Keratinocyte (primary cell): ENCODE results near the gene GOLGA5. TPM values are rescaled to one million over a fixed set of nuclear protein-coding genes. Genes with fewer than 3 reads are reported as not detected.

Experiments used
- DNase-seq: peaks from one replicate; pipeline ENCODE4 v3.0.0-alpha.2; 2011; ENCODE audit warnings: low read depth, missing footprints, low spot score
- FAIRE-seq: peaks from 2 replicates; lab custom pipeline; 2011; peaks lifted over from hg19 to GRCh38; lab: Jason Lieb, UNC
- H2AFZ ChIP-seq: 2 replicates; pipeline ENCODE4 v1.6.0; 2012; ENCODE audit warnings: low read length, control low read depth, inconsistent platforms; ENCODE audit not compliant: control insufficient read depth
- H3K27ac ChIP-seq: 2 replicates; pipeline ENCODE4 v1.5.1; 2011; ENCODE audit warnings: low read length; ENCODE audit not compliant: control insufficient read depth, insufficient read depth
- H3K27me3 ChIP-seq: 3 replicates; pipeline ENCODE4 v1.6.0; 2011; ENCODE audit warnings: low read length; ENCODE audit not compliant: control insufficient read depth, insufficient read depth; ENCODE audit errors: extremely low read depth
- H3K36me3 ChIP-seq, 2 experiments: 2 replicates in 1 of 2; 3 replicates in 1 of 2; pipeline ENCODE4 v1.5.1; 2011; ENCODE audit warnings: low read length in 2 of 2, mild to moderate bottlenecking in 1 of 2; ENCODE audit not compliant: control insufficient read depth in 2 of 2, insufficient read depth in 2 of 2; ENCODE audit errors: extremely low read depth in 1 of 2
- H3K4me1 ChIP-seq: 3 replicates; pipeline ENCODE4 v1.5.1; 2011; ENCODE audit warnings: low read length; ENCODE audit not compliant: control insufficient read depth, insufficient read depth; ENCODE audit errors: extremely low read depth
- H3K4me2 ChIP-seq: 3 replicates; pipeline ENCODE4 v1.6.0; 2011; ENCODE audit warnings: low read depth, low read length; ENCODE audit not compliant: control insufficient read depth, insufficient read depth; ENCODE audit errors: extremely low read depth
- H3K4me3 ChIP-seq, 3 experiments: fragments of 200-600 bp in 1 of 3; sonication (generic) in 1 of 3; 2 replicates in 2 of 3; 3 replicates in 1 of 3; pipeline ENCODE4 v1.5.1; 2011 to 2016; ENCODE audit warnings: low read length in 3 of 3, mild to moderate bottlenecking in 3 of 3, control low read depth in 2 of 3, inconsistent platforms in 1 of 3, low read depth in 1 of 3, mixed read lengths in 1 of 3, mixed run types in 1 of 3, moderate library complexity in 1 of 3; ENCODE audit not compliant: control insufficient read depth in 2 of 3, insufficient read depth in 2 of 3; ENCODE audit errors: extremely low read depth in 1 of 3
- H3K79me2 ChIP-seq: 2 replicates; pipeline ENCODE4 v1.6.0; 2012; ENCODE audit warnings: low read length; ENCODE audit not compliant: control insufficient read depth, insufficient read depth
- H3K9ac ChIP-seq: 3 replicates; pipeline ENCODE4 v1.6.0; 2011; ENCODE audit warnings: low read length; ENCODE audit not compliant: control insufficient read depth, insufficient read depth; ENCODE audit errors: extremely low read depth
- H3K9me1 ChIP-seq: 3 replicates; pipeline ENCODE4 v1.6.0; 2011; ENCODE audit warnings: low read length; ENCODE audit not compliant: control insufficient read depth, insufficient read depth; ENCODE audit errors: extremely low read depth
- H3K9me3 ChIP-seq: 2 replicates; pipeline ENCODE4 v1.5.1; 2012; ENCODE audit warnings: low read depth, low read length; ENCODE audit not compliant: control insufficient read depth
- H4K20me1 ChIP-seq: 3 replicates; pipeline ENCODE4 v1.6.0; 2011; ENCODE audit warnings: low read length; ENCODE audit not compliant: control insufficient read depth, insufficient read depth; ENCODE audit errors: extremely low read depth
- EZH2 ChIP-seq: IDR thresholded peaks from one replicate; pipeline ENCODE4 v1.6.1; 2012; ENCODE audit warnings: inconsistent platforms, mild to moderate bottlenecking, low read length, moderate library complexity
- dilution Hi-C: fragments of 300-500 bp; cut with MboI; formaldehyde crosslinking; loops from one replicate; pipeline ENCODE4 v1.7.0; 2020; ENCODE audit warnings: low sequenced_read_pairs; ENCODE audit not compliant: extremely low pct_ligation_motif_present
- polyA plus RNA-seq, 5 experiments: library from polyadenylated mRNA; depleted of rRNA in 3 of 5; stranded (reverse) in 3 of 5; stranded (forward) in 1 of 5; unstranded in 1 of 5; fragments of >200 nt; gene quantifications; 1 replicate in 1 of 5; 2 replicates in 3 of 5; 3 replicates in 1 of 5; pipeline versions ENCODE4 v1.2.1 to v1.2.3, GENCODE V29; 2011 to 2012; ENCODE audit warnings: missing spikeins in 2 of 5, low read depth in 1 of 5, low replicate concordance in 1 of 5
- TF ChIP-seq, protein P1 (sequence below), 3 experiments: IDR thresholded peaks in 1 of 3; conservative IDR thresholded peaks in 1 of 3; optimal IDR thresholded peaks in 1 of 3; 2 replicates in 2 of 3; 3 replicates in 1 of 3; pipeline versions ENCODE3 to v1.5.1; 2011; ENCODE audit warnings: low read length in 3 of 3, mild to moderate bottlenecking in 3 of 3, moderate library complexity in 2 of 3, control low read depth in 1 of 3, inconsistent platforms in 1 of 3; ENCODE audit not compliant: insufficient read depth in 2 of 3; ENCODE audit errors: extremely low read depth in 1 of 3

GOLGA5 gene
- polyA plus RNA-seq, 1 donor (not counting 4 experiments of a cell fraction or from before 2014, with no cell fraction given): 37.8 TPM

DNA sequence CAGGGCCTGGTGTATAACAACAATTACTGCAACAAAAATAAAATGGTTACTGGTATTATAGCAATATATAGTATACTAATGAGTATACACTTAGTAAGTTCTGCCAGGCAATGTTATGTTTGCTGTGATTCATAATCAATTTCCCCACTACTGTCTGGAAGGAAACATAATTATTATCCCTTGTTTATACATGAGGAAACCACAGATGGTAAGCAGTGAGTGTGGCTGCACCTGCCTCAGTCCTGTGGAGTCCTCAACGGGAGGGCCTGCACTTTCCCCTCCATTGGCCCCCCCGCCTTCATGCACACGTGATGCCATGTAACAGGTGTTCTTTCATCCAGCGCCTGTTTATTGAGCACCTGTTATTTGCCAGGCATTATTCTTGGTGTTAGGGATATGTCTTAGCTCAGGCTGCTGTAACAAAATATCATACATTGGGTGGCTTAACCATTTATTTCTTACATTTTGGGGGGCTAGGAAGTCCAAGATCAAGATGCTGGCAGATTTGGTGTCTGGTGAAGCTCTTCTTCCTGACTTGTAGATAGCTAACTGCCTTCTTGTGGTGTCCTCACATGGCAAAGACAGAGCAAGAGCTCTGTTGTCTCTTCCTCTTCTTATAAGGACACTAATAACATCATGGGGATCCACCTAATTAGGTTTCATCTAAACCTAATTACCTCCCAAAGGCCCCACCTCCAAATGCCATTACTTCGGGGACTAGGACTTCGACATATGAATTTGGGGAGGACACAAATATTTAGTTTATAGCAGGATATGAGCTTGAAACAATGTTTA lies 69.4 kb downstream of the GOLGA5 start:
- H3K4me2 ChIP-seq: no peak overlapping the region
- H2AFZ ChIP-seq: no peak overlapping the region
- DNase-seq (no peak), FAIRE-seq (no peak)
- no peaks in the 10 kb centered on the region for H3K79me2 ChIP-seq
- H3K9ac ChIP-seq: no peak overlapping the region
- H4K20me1 ChIP-seq: no peaks in the 10 kb centered on the region
- H3K9me3 ChIP-seq: peaks cover 5% of the 10 kb centered on the region
- H3K9me1 ChIP-seq: no peaks in the 10 kb centered on the region
- TF ChIP-seq, protein P1, sequence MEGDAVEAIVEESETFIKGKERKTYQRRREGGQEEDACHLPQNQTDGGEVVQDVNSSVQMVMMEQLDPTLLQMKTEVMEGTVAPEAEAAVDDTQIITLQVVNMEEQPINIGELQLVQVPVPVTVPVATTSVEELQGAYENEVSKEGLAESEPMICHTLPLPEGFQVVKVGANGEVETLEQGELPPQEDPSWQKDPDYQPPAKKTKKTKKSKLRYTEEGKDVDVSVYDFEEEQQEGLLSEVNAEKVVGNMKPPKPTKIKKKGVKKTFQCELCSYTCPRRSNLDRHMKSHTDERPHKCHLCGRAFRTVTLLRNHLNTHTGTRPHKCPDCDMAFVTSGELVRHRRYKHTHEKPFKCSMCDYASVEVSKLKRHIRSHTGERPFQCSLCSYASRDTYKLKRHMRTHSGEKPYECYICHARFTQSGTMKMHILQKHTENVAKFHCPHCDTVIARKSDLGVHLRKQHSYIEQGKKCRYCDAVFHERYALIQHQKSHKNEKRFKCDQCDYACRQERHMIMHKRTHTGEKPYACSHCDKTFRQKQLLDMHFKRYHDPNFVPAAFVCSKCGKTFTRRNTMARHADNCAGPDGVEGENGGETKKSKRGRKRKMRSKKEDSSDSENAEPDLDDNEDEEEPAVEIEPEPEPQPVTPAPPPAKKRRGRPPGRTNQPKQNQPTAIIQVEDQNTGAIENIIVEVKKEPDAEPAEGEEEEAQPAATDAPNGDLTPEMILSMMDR (optimal IDR thresholded peaks at IDR 0.05 in 1 of 3, IDR thresholded peaks at IDR 0.05 in 1 of 3, conservative IDR thresholded peaks at IDR 0.05 in 1 of 3; ENCODE audit: extremely low read depth in 1 of 3, insufficient read depth in 2 of 3, low read length in 3 of 3): no peak
- no peak for TF ChIP-seq EZH2
- no peaks in the 10 kb centered on the region for H3K4me1 ChIP-seq
- no peak overlapping the region for H3K4me3 ChIP-seq
- no peak overlapping the region for H3K27ac ChIP-seq
- H3K36me3 ChIP-seq: no peaks in the 10 kb centered on the region
- peaks cover 3% of the 10 kb centered on the region for H3K27me3 ChIP-seq
- dilution Hi-C loops: no loop called here

DNA sequence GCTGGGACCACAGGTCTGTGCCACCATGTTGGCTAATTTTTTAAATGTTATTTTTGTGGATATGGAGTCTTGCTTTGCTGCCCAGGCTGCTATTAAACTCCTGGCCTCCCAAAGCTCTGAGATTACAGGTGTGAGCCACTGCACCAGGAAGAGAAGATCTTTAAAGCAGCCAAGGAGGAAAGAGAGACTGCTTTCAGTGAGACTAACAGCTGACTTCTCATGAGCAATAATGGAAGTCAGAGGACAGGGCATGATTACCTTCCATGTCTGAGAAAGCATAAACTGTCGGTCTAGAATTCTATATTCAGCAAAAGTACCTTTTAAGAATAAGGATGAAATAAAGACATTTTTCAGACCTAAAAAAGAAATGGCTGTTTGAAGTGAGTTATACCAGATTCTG lies 71.6 kb downstream of the GOLGA5 start:
- Histone ChIP-seq H3K4me1 (no peaks in the 10 kb centered on the region), H3K27me3 (peaks cover 3% of the 10 kb centered on the region), H3K9me1 (no peaks in the 10 kb centered on the region), H3K4me3 (no peak overlapping the region), H3K4me2 (no peak overlapping the region), H3K79me2 (no peaks in the 10 kb centered on the region), H3K27ac (no peak overlapping the region), H3K9me3 (peaks cover 5% of the 10 kb centered on the region), H3K9ac (no peak overlapping the region), H2AFZ (no peak overlapping the region), H3K36me3 (no peaks in the 10 kb centered on the region), H4K20me1 (no peaks in the 10 kb centered on the region)
- FAIRE-seq (no peak), DNase-seq (no peak)
- no peak for TF ChIP-seq EZH2
- TF ChIP-seq, protein P1 (optimal IDR thresholded peaks at IDR 0.05 in 1 of 3, IDR thresholded peaks at IDR 0.05 in 1 of 3, conservative IDR thresholded peaks at IDR 0.05 in 1 of 3; ENCODE audit: extremely low read depth in 1 of 3, insufficient read depth in 2 of 3, low read length in 3 of 3): no peak
- dilution Hi-C loops: no loop called here
